H9 (cell line): ENCODE results near the gene HOXD10. TPM values are rescaled to one million over a fixed set of nuclear protein-coding genes. Genes with fewer than 3 reads are reported as not detected.

Source experiments
- DNase-seq: peaks from one replicate; pipeline ENCODE4 v3.0.0-alpha.2; 2017
- H2AFZ ChIP-seq: one replicate; pipeline ENCODE4 v1.6.1; 2013; ENCODE audit warnings: mild to moderate bottlenecking, low read length, control low read depth, moderate library complexity
- H2AK5ac ChIP-seq: 2 replicates; pipeline ENCODE4 v1.6.1; 2013; ENCODE audit warnings: low read length, control low read depth, mixed read lengths; ENCODE audit not compliant: insufficient read length
- H2BK120ac ChIP-seq: one replicate; pipeline ENCODE4 v1.6.1; 2013; ENCODE audit warnings: low read depth, mild to moderate bottlenecking, low read length, control low read depth, inconsistent platforms; ENCODE audit not compliant: poor library complexity, severe bottlenecking
- H2BK12ac ChIP-seq: 2 replicates; pipeline ENCODE4 v1.6.1; 2013; ENCODE audit warnings: low read length, control low read depth, mixed read lengths, low read depth; ENCODE audit not compliant: insufficient read length
- H2BK15ac ChIP-seq: 2 replicates; pipeline ENCODE4 v1.6.1; 2013; ENCODE audit warnings: low read depth, low read length, control low read depth
- H2BK20ac ChIP-seq: one replicate; pipeline ENCODE4 v1.6.1; 2013; ENCODE audit warnings: low read depth, mild to moderate bottlenecking, low read length, control low read depth, inconsistent platforms; ENCODE audit not compliant: poor library complexity, severe bottlenecking
- H2BK5ac ChIP-seq: 2 replicates; pipeline ENCODE4 v1.6.1; 2013; ENCODE audit warnings: low read length, control low read depth, mixed read lengths; ENCODE audit not compliant: insufficient read length
- H3K14ac ChIP-seq: 2 replicates; pipeline ENCODE4 v1.6.1; 2013; ENCODE audit warnings: low read length, control low read depth; ENCODE audit not compliant: insufficient read depth
- H3K18ac ChIP-seq: 2 replicates; pipeline ENCODE4 v1.6.1; 2013; ENCODE audit warnings: low read depth, mild to moderate bottlenecking, mixed read lengths, low read length, control low read depth; ENCODE audit not compliant: insufficient read length
- H3K23ac ChIP-seq: 2 replicates; pipeline ENCODE4 v1.6.1; 2013; ENCODE audit warnings: low read length, control low read depth, mixed read lengths, low read depth; ENCODE audit not compliant: insufficient read length
- H3K23me2 ChIP-seq: 2 replicates; pipeline ENCODE4 v1.6.1; 2013; ENCODE audit warnings: low read depth, mild to moderate bottlenecking, mixed read lengths, low read length, control low read depth; ENCODE audit not compliant: insufficient read length, poor library complexity, severe bottlenecking
- H3K27ac ChIP-seq: 2 replicates; pipeline ENCODE4 v1.5.1; 2013; ENCODE audit warnings: low read length, control low read depth, mixed read lengths, low read depth; ENCODE audit not compliant: insufficient read length
- H3K27me3 ChIP-seq: 2 replicates; pipeline ENCODE4 v1.6.1; 2013; ENCODE audit warnings: low read length, control low read depth, inconsistent platforms; ENCODE audit not compliant: insufficient read depth
- H3K4ac ChIP-seq: 2 replicates; pipeline ENCODE4 v1.6.1; 2013; ENCODE audit warnings: low read depth, mild to moderate bottlenecking, control low read depth, inconsistent platforms, low read length, moderate library complexity
- H3K4me1 ChIP-seq: 2 replicates; pipeline ENCODE4 v1.6.1; 2013; ENCODE audit warnings: low read length, control low read depth, inconsistent platforms; ENCODE audit not compliant: insufficient read depth
- H3K4me2 ChIP-seq: 2 replicates; pipeline ENCODE4 v1.6.1; 2013; ENCODE audit warnings: low read length, control low read depth, mixed read lengths; ENCODE audit not compliant: insufficient read length, insufficient read depth
- H3K56ac ChIP-seq: 2 replicates; pipeline ENCODE4 v1.6.1; 2013; ENCODE audit warnings: low read depth, mild to moderate bottlenecking, mixed read lengths, low read length, control low read depth; ENCODE audit not compliant: insufficient read length
- H3K79me1 ChIP-seq: 2 replicates; pipeline ENCODE4 v1.6.1; 2013; ENCODE audit warnings: low read depth, mild to moderate bottlenecking, moderate library complexity, low read length, control low read depth, inconsistent platforms; ENCODE audit not compliant: insufficient read depth, poor library complexity, severe bottlenecking
- H3K79me2 ChIP-seq: 2 replicates; pipeline ENCODE4 v1.6.1; 2013; ENCODE audit warnings: low read length, control low read depth, inconsistent platforms; ENCODE audit not compliant: insufficient read depth
- H3K9ac ChIP-seq: 2 replicates; pipeline ENCODE4 v1.6.1; 2013; ENCODE audit warnings: low read length, control low read depth, mixed read lengths; ENCODE audit not compliant: insufficient read length; ENCODE audit errors: extremely low read depth
- H3K9me3 ChIP-seq: one replicate; pipeline ENCODE4 v1.6.1; 2013; ENCODE audit warnings: low read depth, low read length, inconsistent platforms; ENCODE audit not compliant: control insufficient read depth
- H3T11ph ChIP-seq: one replicate; pipeline ENCODE4 v1.6.1; 2013; ENCODE audit warnings: mild to moderate bottlenecking, low read length, control low read depth, inconsistent platforms
- H4K20me1 ChIP-seq: one replicate; pipeline ENCODE4 v1.6.1; 2013; ENCODE audit not compliant: control insufficient read depth, insufficient read length, insufficient read depth
- H4K5ac ChIP-seq: 2 replicates; pipeline ENCODE4 v1.6.1; 2013; ENCODE audit warnings: low read depth, mild to moderate bottlenecking, mixed read lengths, low read length, control low read depth; ENCODE audit not compliant: insufficient read length
- H4K8ac ChIP-seq: replicated peaks from 2 replicates; pipeline ENCODE4 v1.6.1; 2013; ENCODE audit warnings: low read length, control low read depth, mixed read lengths, low read depth; ENCODE audit not compliant: insufficient read length
- H4K91ac ChIP-seq: 2 replicates; pipeline ENCODE4 v1.6.1; 2013; ENCODE audit warnings: low read depth, mild to moderate bottlenecking, moderate library complexity, mixed read lengths, low read length, control low read depth; ENCODE audit not compliant: insufficient read length
- H3K27ac Mint-ChIP-seq, 3 experiments: 2 replicates in 2 of 3; 3 replicates in 1 of 3; pipeline ENCODE4 v1.8.0; 2020 to 2021; ENCODE audit warnings: mixed read lengths in 3 of 3, mild to moderate bottlenecking in 1 of 3, moderate library complexity in 1 of 3
- H3K27me3 Mint-ChIP-seq: 2 replicates; pipeline ENCODE4 v1.8.0; 2021; ENCODE audit warnings: low read depth, mild to moderate bottlenecking, moderate library complexity, mixed read lengths
- H3K36me3 Mint-ChIP-seq, 3 experiments: 2 replicates in 2 of 3; 3 replicates in 1 of 3; pipeline ENCODE4 v1.8.0; 2020 to 2021; ENCODE audit warnings: low read depth in 3 of 3, mixed read lengths in 3 of 3; ENCODE audit not compliant: insufficient read depth in 1 of 3
- H3K4me1 Mint-ChIP-seq, 2 experiments: 2 replicates each; pipeline ENCODE4 v1.8.0; 2020; ENCODE audit warnings: mixed read lengths in 2 of 2
- H3K4me3 Mint-ChIP-seq, 2 experiments: 2 replicates in 1 of 2; 3 replicates in 1 of 2; pipeline ENCODE4 v1.8.0; 2020 to 2021; ENCODE audit warnings: mild to moderate bottlenecking in 2 of 2, mixed read lengths in 2 of 2, moderate library complexity in 1 of 2
- H3K9me3 Mint-ChIP-seq, 2 experiments: 2 replicates in 1 of 2; 3 replicates in 1 of 2; pipeline ENCODE4 v1.8.0; 2020; ENCODE audit warnings: mild to moderate bottlenecking in 2 of 2, mixed read lengths in 2 of 2, moderate library complexity in 1 of 2
- WGBS: extraction: QIAGEN DNeasy Blood & Tissue Kit; methylation state at CpG from one replicate; pipeline ENCODE4 v1.1.7; 2013; ENCODE audit warnings: missing lambda C conversion rate, low lambda C conversion rate, mixed read lengths; ENCODE audit not compliant: insufficient read length; ENCODE audit errors: extremely low coverage; 5-methylcytosine and 5-hydroxymethylcytosine counted together
- total RNA-seq: library from RNA; stranded (reverse); gene quantifications from 2 replicates; pipeline ENCODE4 v1.2.1, GENCODE V29; 2021
- TF ChIP-seq, protein P1 (sequence below): fragments of 200-600 bp; sonication (generic); conservative IDR thresholded peaks from 3 replicates; pipeline ENCODE4 v1.8.0; 2021; ENCODE audit warnings: antibody characterized with exemption, mild to moderate bottlenecking

The HOXD10 gene
- total RNA-seq, 1 experiment from 2014 or later: not detected

DNA sequence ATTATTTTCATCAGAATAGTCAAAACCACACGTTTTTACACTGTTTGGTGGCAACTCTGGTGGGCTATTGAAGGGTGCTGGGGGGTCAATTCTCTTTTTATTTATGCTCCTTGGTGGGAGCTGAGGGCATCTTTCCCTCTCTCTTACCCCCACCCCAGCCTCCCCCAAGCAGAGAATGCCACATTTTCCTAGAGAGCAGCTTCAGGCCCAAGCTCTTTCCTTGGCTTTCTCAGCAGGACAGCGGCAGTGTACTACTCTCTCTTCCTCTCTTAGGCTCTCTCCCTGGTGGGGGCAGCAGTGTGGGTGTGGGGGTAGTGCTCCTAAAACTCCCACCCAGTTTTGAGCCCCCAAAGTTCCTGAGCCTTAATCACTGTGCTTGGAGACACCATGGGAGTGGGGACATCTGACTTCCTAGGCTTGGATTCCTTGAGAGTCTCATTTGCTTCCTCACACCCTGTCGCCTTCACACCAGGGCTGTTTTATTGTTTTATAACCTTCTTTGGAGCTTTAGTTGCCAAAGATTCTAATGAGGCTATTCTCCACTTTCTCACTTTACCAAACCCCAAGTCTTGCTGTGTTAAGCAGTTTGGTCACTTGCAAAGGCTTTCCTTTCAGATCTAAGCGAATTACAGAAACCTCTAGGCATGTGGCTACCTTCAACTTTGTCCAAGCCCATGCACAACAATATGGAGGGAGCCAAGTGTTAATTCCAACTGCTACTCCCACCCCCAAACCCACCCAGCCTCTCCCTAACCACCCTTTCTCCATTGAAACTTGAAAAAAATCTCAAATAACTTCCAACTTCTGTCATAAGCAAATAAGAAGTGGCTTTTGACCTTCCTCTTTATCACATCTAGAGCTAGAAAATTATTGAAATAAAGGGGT, 28.7 kb downstream of the HOXD10 start:
- Histone ChIP-seq H3T11ph (no peak overlapping the region), H3K4me1 (no peaks in the 10 kb centered on the region), H3K18ac (no peak overlapping the region), H2BK120ac (no peak overlapping the region), H3K23ac (no peak overlapping the region), H2BK20ac (no peak overlapping the region), H3K4me2 (no peak overlapping the region), H3K79me1 (no peaks in the 10 kb centered on the region), H3K27me3 (peaks cover 88% of the 10 kb centered on the region), H3K23me2 (no peaks in the 10 kb centered on the region), H3K27ac (no peak overlapping the region), H3K79me2 (no peaks in the 10 kb centered on the region), H2BK15ac (no peak overlapping the region; the same call in 1 of the 2 replicates), H3K9ac (no peak overlapping the region), H3K56ac (no peak overlapping the region), H3K4ac (no peak overlapping the region), H4K20me1 (no peaks in the 10 kb centered on the region), H4K8ac (no peak overlapping the region), H2BK12ac (no peak overlapping the region), H2AFZ (no peak overlapping the region), H2AK5ac (no peak overlapping the region), H3K9me3 (no peaks in the 10 kb centered on the region), H2BK5ac (no peak overlapping the region), H4K5ac (no peak overlapping the region), H3K14ac (no peak overlapping the region), H4K91ac (no peak overlapping the region)
- no peak overlapping the region for H3K27ac Mint-ChIP-seq
- no peak for DNase-seq
- no peak overlapping the region for H3K4me3 Mint-ChIP-seq
- TF ChIP-seq, protein P1, sequence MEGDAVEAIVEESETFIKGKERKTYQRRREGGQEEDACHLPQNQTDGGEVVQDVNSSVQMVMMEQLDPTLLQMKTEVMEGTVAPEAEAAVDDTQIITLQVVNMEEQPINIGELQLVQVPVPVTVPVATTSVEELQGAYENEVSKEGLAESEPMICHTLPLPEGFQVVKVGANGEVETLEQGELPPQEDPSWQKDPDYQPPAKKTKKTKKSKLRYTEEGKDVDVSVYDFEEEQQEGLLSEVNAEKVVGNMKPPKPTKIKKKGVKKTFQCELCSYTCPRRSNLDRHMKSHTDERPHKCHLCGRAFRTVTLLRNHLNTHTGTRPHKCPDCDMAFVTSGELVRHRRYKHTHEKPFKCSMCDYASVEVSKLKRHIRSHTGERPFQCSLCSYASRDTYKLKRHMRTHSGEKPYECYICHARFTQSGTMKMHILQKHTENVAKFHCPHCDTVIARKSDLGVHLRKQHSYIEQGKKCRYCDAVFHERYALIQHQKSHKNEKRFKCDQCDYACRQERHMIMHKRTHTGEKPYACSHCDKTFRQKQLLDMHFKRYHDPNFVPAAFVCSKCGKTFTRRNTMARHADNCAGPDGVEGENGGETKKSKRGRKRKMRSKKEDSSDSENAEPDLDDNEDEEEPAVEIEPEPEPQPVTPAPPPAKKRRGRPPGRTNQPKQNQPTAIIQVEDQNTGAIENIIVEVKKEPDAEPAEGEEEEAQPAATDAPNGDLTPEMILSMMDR: no peak
- WGBS: no CpG with 5 or more reads among the region's 4 CpGs
- H3K9me3 Mint-ChIP-seq: peaks cover 0 to 7% of the 10 kb centered on the region in 2 experiments; a peak in 4 of 5 replicates
- H3K27me3 Mint-ChIP-seq: peaks cover 98% of the 10 kb centered on the region
- H3K36me3 Mint-ChIP-seq: no peaks in the 10 kb centered on the region; a peak in 1 of 7 replicates
- H3K4me1 Mint-ChIP-seq: peaks cover 2 to 15% of the 10 kb centered on the region in 2 experiments; a peak in 3 of 4 replicates
